A549 (cell line): ENCODE results near the gene TNC. TPM values are rescaled to one million over a fixed set of nuclear protein-coding genes. Genes with fewer than 3 reads are reported as not detected.

Experiments
- ATAC-seq, 2 experiments: fragments of 200-7000 bp in 1 of 2; fragments of >200 bp in 1 of 2; cut with Nextera tagmentation in 1 of 2; cut with Tn5 transposase in 1 of 2; 3 replicates each; pipeline versions ENCODE4 v1.8.0 to v1.9.1; 2018 to 2020; ENCODE audit warnings: mild to moderate bottlenecking in 1 of 2, moderate library complexity in 1 of 2
- CTCF ChIA-PET: fragments of 300-600 bp; sonication (Branson Sonifier 250); formaldehyde crosslinking; extraction: SDS; loops from one replicate; lab custom pipeline; 2021; ENCODE audit warnings: antibody characterized with exemption, inconsistent platforms; lab: Yijun Ruan, JAX
- POLR2A ChIA-PET: fragments of 350-600 bp; formaldehyde crosslinking; extraction: SDS; loops from one replicate; lab custom pipeline; 2021; ENCODE audit warnings: antibody characterized with exemption, inconsistent platforms; lab: Yijun Ruan, JAX
- DNase-seq, 2 experiments: peaks; one replicate each; pipeline versions ENCODE4 v3.0.0 to v3.0.0-alpha.2; 2011 to 2016; ENCODE audit warnings: low read depth in 1 of 2, low spot score in 1 of 2
- FAIRE-seq: peaks from 2 replicates; lab custom pipeline; 2011; peaks lifted over from hg19 to GRCh38; lab: Jason Lieb, UNC
- H3K27ac ChIP-seq, 2 experiments: fragments of >200 bp; sonication (Bioruptor Twin); formaldehyde crosslinking; 3 replicates each; pipeline ENCODE4 v1.5.1; 2016 to 2017
- H3K4me1 ChIP-seq: fragments of >200 bp; sonication (Bioruptor Twin); formaldehyde crosslinking; 3 replicates; pipeline ENCODE4 v1.6.1; 2016
- H3K4me2 ChIP-seq: fragments of >200 bp; sonication (Bioruptor Twin); formaldehyde crosslinking; 3 replicates; pipeline ENCODE4 v1.6.1; 2016
- H3K4me3 ChIP-seq: fragments of >200 bp; sonication (Bioruptor Twin); formaldehyde crosslinking; 3 replicates; pipeline ENCODE4 v1.5.1; 2016
- H3K9me3 ChIP-seq: fragments of >200 bp; sonication (Bioruptor Twin); formaldehyde crosslinking; 3 replicates; pipeline ENCODE4 v1.6.1; 2016
- CHD4 ChIP-seq: fragments of 200-600 bp; sonication (generic); IDR thresholded peaks from 2 replicates; pipeline ENCODE4 v1.6.1; 2016; ENCODE audit warnings: antibody characterized with exemption, mild to moderate bottlenecking, borderline replicate concordance
- CTCF ChIP-seq: fragments of >200 bp; sonication (Bioruptor Twin); formaldehyde crosslinking; IDR thresholded peaks from 3 replicates; pipeline ENCODE4 v1.5.1; 2016
- EHF ChIP-seq: fragments of 250-450 bp; sonication (Bioruptor Pico); IDR thresholded peaks from 2 replicates; pipeline ENCODE4 v1.5.0; 2020; ENCODE audit warnings: mild to moderate bottlenecking
- ELK1 ChIP-seq: fragments of 150-350 bp; IDR thresholded peaks from 2 replicates; pipeline ENCODE4 v1.6.1; 2014; ENCODE audit warnings: low read depth, mild to moderate bottlenecking, low read length
- ESRRA ChIP-seq: fragments of 150-350 bp; IDR thresholded peaks from 2 replicates; pipeline ENCODE4 v1.6.1; 2014; ENCODE audit warnings: mild to moderate bottlenecking, low read length, borderline replicate concordance
- FOSB ChIP-seq: fragments of 250-450 bp; sonication (Bioruptor Pico); IDR thresholded peaks from 2 replicates; pipeline ENCODE4 v1.5.0; 2020; ENCODE audit warnings: mild to moderate bottlenecking, moderate library complexity
- FOSL2 ChIP-seq, 2 experiments: fragments of 450-650 bp in 1 of 2; fragments of >200 bp in 1 of 2; sonication (Bioruptor Twin) in 1 of 2; formaldehyde crosslinking; IDR thresholded peaks; 2 replicates each; pipeline versions ENCODE4 v1.5.0 to v1.6.1; 2016 to 2020; ENCODE audit warnings: mild to moderate bottlenecking in 1 of 2, moderate library complexity in 1 of 2
- FOXS1 ChIP-seq: fragments of 250-450 bp; sonication (Bioruptor Pico); IDR thresholded peaks from 2 replicates; pipeline ENCODE4 v1.5.0; 2020; ENCODE audit warnings: mild to moderate bottlenecking, moderate library complexity
- HOXA7 ChIP-seq: fragments of 250-450 bp; sonication (Bioruptor Pico); IDR thresholded peaks from 2 replicates; pipeline ENCODE4 v1.5.0; 2020; ENCODE audit warnings: mild to moderate bottlenecking, moderate library complexity
- JUNB ChIP-seq: fragments of >200 bp; sonication (Bioruptor Twin); formaldehyde crosslinking; IDR thresholded peaks from 2 replicates; pipeline ENCODE4 v1.6.1; 2016
- KDM5A ChIP-seq: fragments of 200-600 bp; sonication (generic); IDR thresholded peaks from 2 replicates; pipeline ENCODE4 v1.6.1; 2016; ENCODE audit warnings: antibody characterized with exemption, mild to moderate bottlenecking
- MAFK ChIP-seq: fragments of 450-650 bp; IDR thresholded peaks from 2 replicates; pipeline ENCODE4 v1.6.1; 2014; ENCODE audit not compliant: partially characterized antibody
- MAX ChIP-seq: IDR thresholded peaks from 2 replicates; pipeline ENCODE4 v1.6.1; 2012
- NFE2L2 ChIP-seq: fragments of 150-350 bp; conservative IDR thresholded peaks from 2 replicates; pipeline ENCODE4 v1.6.1; 2014; ENCODE audit warnings: low read length
- NPAS2 ChIP-seq: fragments of 250-450 bp; sonication (Bioruptor Pico); IDR thresholded peaks from 2 replicates; pipeline ENCODE4 v1.8.0; 2022; ENCODE audit warnings: mild to moderate bottlenecking, moderate library complexity, borderline replicate concordance
- NR3C1 ChIP-seq: fragments of >200 bp; sonication (Bioruptor Twin); formaldehyde crosslinking; IDR thresholded peaks from 3 replicates; pipeline ENCODE4 v1.6.1; 2017
- PHF8 ChIP-seq: fragments of 200-600 bp; sonication (generic); IDR thresholded peaks from 2 replicates; pipeline ENCODE4 v1.6.1; 2016; ENCODE audit warnings: low read depth, mild to moderate bottlenecking, antibody characterized with exemption, moderate library complexity, borderline replicate concordance
- POLR2AphosphoS2 ChIP-seq: conservative IDR thresholded peaks from 2 replicates; pipeline ENCODE4 v1.6.1; 2012; ENCODE audit warnings: low read length, improper control_type of control experiment, inconsistent platforms
- RAD21 ChIP-seq, 2 experiments: fragments of >200 bp in 1 of 2; sonication (Bioruptor Twin) in 1 of 2; formaldehyde crosslinking in 1 of 2; IDR thresholded peaks in 1 of 2; conservative IDR thresholded peaks in 1 of 2; 2 replicates in 1 of 2; 3 replicates in 1 of 2; pipeline ENCODE4 v1.6.1; 2012 to 2018; ENCODE audit warnings: inconsistent platforms in 1 of 2
- RFX5 ChIP-seq: fragments of 450-650 bp; IDR thresholded peaks from 2 replicates; pipeline ENCODE4 v1.7.1; 2014; ENCODE audit warnings: antibody characterized with exemption, mild to moderate bottlenecking, moderate library complexity
- SMC3 ChIP-seq: fragments of >200 bp; sonication (Bioruptor Twin); formaldehyde crosslinking; IDR thresholded peaks from 3 replicates; pipeline ENCODE4 v1.6.1; 2018; ENCODE audit warnings: inconsistent platforms
- SREBF2 ChIP-seq: fragments of 450-650 bp; IDR thresholded peaks from 2 replicates; pipeline ENCODE4 v1.6.1; 2014; ENCODE audit warnings: mild to moderate bottlenecking, moderate library complexity
- TFCP2L1 ChIP-seq: fragments of 250-450 bp; sonication (Bioruptor Pico); IDR thresholded peaks from 2 replicates; pipeline ENCODE4 v1.5.0; 2021; ENCODE audit warnings: mild to moderate bottlenecking
- TP53 ChIP-seq: fragments of 250-450 bp; sonication (Bioruptor Pico); IDR thresholded peaks from 2 replicates; pipeline ENCODE4 v1.5.0; 2021; ENCODE audit warnings: mild to moderate bottlenecking, moderate library complexity
- ZFP36 ChIP-seq: fragments of 450-650 bp; IDR thresholded peaks from 2 replicates; pipeline ENCODE4 v1.6.1; 2014; ENCODE audit warnings: borderline replicate concordance; ENCODE audit not compliant: partially characterized antibody
- ZSCAN20 ChIP-seq: fragments of 250-450 bp; sonication (Bioruptor Pico); IDR thresholded peaks from 2 replicates; pipeline ENCODE4 v1.8.0; 2022; ENCODE audit warnings: mild to moderate bottlenecking, moderate library complexity
- WGBS: methylation state at CpG from one replicate; pipeline ENCODE4 v1.1.6; 2017; ENCODE audit errors: missing lambda C conversion rate; 5-methylcytosine and 5-hydroxymethylcytosine counted together
- polyA plus RNA-seq, 4 experiments: library from polyadenylated mRNA; depleted of rRNA in 3 of 4; stranded (reverse); fragments of >200 nt; fragmentation: RNase III in 1 of 4; extraction: RNeasy Plus Mini Kit Qiagen cat#74134 plus additional on column Dnase treatment in 1 of 4; gene quantifications; 2 replicates in 3 of 4; 3 replicates in 1 of 4; pipeline ENCODE4 v1.2.3, GENCODE V29; 2011 to 2017

Gene TNC
- polyA plus RNA-seq, 2 of the 4 experiments (the other 2 are of a cell fraction): 0.50 to 0.63 TPM

- WGBS: 93% methylated on average over 1 of the region's 1 CpG
These were observed 45.0 kb upstream of the TNC start for GRCh38 chr9:115162946-115163345.

GRCh38 chr9:115161446-115161845 lies 43.5 kb upstream of the TNC start:
- no peaks in the 10 kb centered on the region for H3K9me3 ChIP-seq
- 19% methylated on average over 1 of the region's 1 CpG for WGBS
- H3K4me2 ChIP-seq: no peak overlapping the region
- H3K4me3 ChIP-seq: no peak overlapping the region
- H3K4me1 ChIP-seq: peaks cover 27% of the 10 kb centered on the region
- no peak overlapping the region for H3K27ac ChIP-seq
- no peak for DNase-seq
- FAIRE-seq: no peak
- TF ChIP-seq NPAS2 (no peak), JUNB (no peak)
- no peak for ATAC-seq
- ChIA-PET POLR2A (no interaction called here), CTCF (interaction anchor here (0.6 to 2.5 kb wide), 5 partner anchors 11 to 480 kb away, joined by 3 to 6 read pairs (median 4); no protein-coding TSS in a partner anchor)

More at GRCh38 chr9:115162946-115163345, 45.0 kb upstream of the TNC start:
- FAIRE-seq (no peak), DNase-seq (no peak), ATAC-seq (no peak)
- POLR2A ChIA-PET: no interaction called here
- peaks cover 23% of the 10 kb centered on the region for H3K4me1 ChIP-seq
- H3K27ac ChIP-seq: no peak overlapping the region
- H3K4me3 ChIP-seq: no peak overlapping the region
- H3K4me2 ChIP-seq: no peak overlapping the region
- H3K9me3 ChIP-seq: no peaks in the 10 kb centered on the region
- CTCF ChIA-PET: no interaction called here
- TF ChIP-seq FOSL2 (IDR thresholded peaks at IDR 0.05) (no peak), FOSL2 (CRISPR knock-in tag; IDR thresholded peaks at IDR 0.05) (no peak), KDM5A (no peak), CHD4 (no peak)

- 69% methylated on average over 8 of the region's 8 CpGs for WGBS
- H3K4me2 ChIP-seq: no peak overlapping the region
- no peaks in the 10 kb centered on the region for H3K9me3 ChIP-seq
- POLR2A ChIA-PET: no interaction called here
- no peak for TF ChIP-seq FOSB
- TF ChIP-seq POLR2AphosphoS2: no peak
- TF ChIP-seq TP53 (CRISPR knock-in tag): no peak
- no peak for TF ChIP-seq ZFP36
- TF ChIP-seq NFE2L2: peak; percentile 85
- TF ChIP-seq FOXS1 (CRISPR knock-in tag): no peak
- peak; percentile 29 for TF ChIP-seq MAFK
- no peak for TF ChIP-seq CHD4
- TF ChIP-seq PHF8: no peak
- TF ChIP-seq, all 56 proteins: peak for 2
- CTCF ChIA-PET: interaction anchor here (0.9 to 1.3 kb wide), 2 partner anchors 9 to 144 kb away, joined by 3 read pairs; no protein-coding TSS in a partner anchor
- ATAC-seq (no peak), FAIRE-seq (peak; percentile 82), DNase-seq (peak in 1 of 2 experiments; percentile 25)
- Histone ChIP-seq H3K4me1 (peaks cover 17% of the 10 kb centered on the region), H3K27ac (no peak overlapping the region), H3K4me3 (no peak overlapping the region)
These were observed 40.9 kb upstream of the TNC start for GRCh38 chr9:115158661-115159481.

GRCh38 chr9:115157245-115157674 lies 39.3 kb upstream of the TNC start:
- Histone ChIP-seq H3K4me3 (no peak overlapping the region), H3K9me3 (no peaks in the 10 kb centered on the region), H3K4me2 (peak overlapping the region; percentile 41), H3K27ac (peak overlapping the region in 1 of 2 experiments; percentile 33; a peak in 3 of 6 replicates), H3K4me1 (peaks cover 17% of the 10 kb centered on the region)
- FAIRE-seq (peak; percentile 54), ATAC-seq (peak; percentile 88 to 91), DNase-seq (peak; percentile 47 to 62)
- ChIA-PET CTCF (interaction anchor here (0.8 to 1.2 kb wide), 2 partner anchors 9 to 27 kb away, joined by 3 to 4 read pairs; no protein-coding TSS in a partner anchor), POLR2A (interaction anchor here (1.3 kb wide), 1 partner anchor 39 kb away, joined by 3 read pairs; the partner anchor contains the start of gene TNC)
- WGBS: 3% methylated on average over 2 of the region's 2 CpGs
- TF ChIP-seq SREBF2: no peak
- no peak for TF ChIP-seq NR3C1
- TF ChIP-seq HOXA7 (CRISPR knock-in tag): no peak
- TF ChIP-seq ELK1: no peak
- 0 out of 5 replicates have a peak, but pooled peaks of 1 of the 2 experiments have one; percentile 9 for TF ChIP-seq RAD21 (conservative IDR thresholded peaks at IDR 0.05 in 1 of 2, IDR thresholded peaks at IDR 0.05 in 1 of 2)
- peak; percentile 8; the same call in 1 of the 3 replicates for TF ChIP-seq SMC3
- TF ChIP-seq MAX: peak; percentile 62; the same call in 1 of the 2 replicates
- peak; percentile 83 for TF ChIP-seq FOSL2 (IDR thresholded peaks at IDR 0.05)
- TF ChIP-seq FOSL2 (CRISPR knock-in tag; IDR thresholded peaks at IDR 0.05): peak; percentile 77
- TF ChIP-seq ZSCAN20: no peak
- TF ChIP-seq TFCP2L1 (CRISPR knock-in tag): no peak
- TF ChIP-seq RFX5: no peak
- no peak for TF ChIP-seq CTCF
- no peak for TF ChIP-seq ESRRA
- no peak for TF ChIP-seq EHF (CRISPR knock-in tag)
